Heart right ventricle (tissue), 16 donors: Measurements from ENCODE around the gene CLIC4. TPM values are rescaled to one million over a fixed set of nuclear protein-coding genes. Genes with fewer than 3 reads are reported as not detected.
"Not testable (repeated sequence)": the region's sequence is repeated elsewhere in the genome, so short reads cannot be mapped to it uniquely, and the experiment has no call there.

Experiments
- ATAC-seq, 8 donors: fragments of 200-7000 bp; cut with Tn5 transposase; one replicate each; pipeline ENCODE4 v1.9.1; 2020; ENCODE audit warnings: mild to moderate bottlenecking in 8 of 8, moderate library complexity in 8 of 8, moderate number of reproducible peaks in 1 of 8
- DNase-seq, 2 donors: peaks; one replicate each; pipeline ENCODE4 v3.0.0-alpha.2; 2020
- H3K27ac ChIP-seq, 10 donors: fragments of 200-600 bp; sonication (generic) in 2 of 10; one replicate each; pipeline versions ENCODE4 v1.5.0 to v1.8.0; 2020 to 2022; ENCODE audit warnings: mild to moderate bottlenecking in 3 of 10
- H3K27me3 ChIP-seq, 7 donors: fragments of 200-600 bp; one replicate each; pipeline ENCODE4 v1.8.0; 2021 to 2022; ENCODE audit warnings: mild to moderate bottlenecking in 2 of 7
- H3K36me3 ChIP-seq, 9 donors: fragments of 200-600 bp; sonication (generic) in 1 of 9; one replicate each; pipeline versions ENCODE4 v1.5.0 to v1.8.0; 2020 to 2022; ENCODE audit warnings: mild to moderate bottlenecking in 2 of 9
- H3K4me1 ChIP-seq, 9 donors: fragments of 200-600 bp; sonication (generic) in 1 of 9; one replicate each; pipeline versions ENCODE4 v1.5.0 to v1.8.0; 2020 to 2022; ENCODE audit warnings: mild to moderate bottlenecking in 4 of 9
- H3K4me3 ChIP-seq, 10 donors: fragments of 200-600 bp; sonication (generic) in 2 of 10; one replicate each; pipeline versions ENCODE4 v1.5.0 to v1.8.0; 2020 to 2022; ENCODE audit warnings: mild to moderate bottlenecking in 7 of 10, moderate library complexity in 2 of 10
- H3K9me3 ChIP-seq, 11 donors: fragments of 200-600 bp in 10 of 11; sonication (generic) in 2 of 11; one replicate each; pipeline versions ENCODE4 v1.5.0 to v1.8.0; 2013 to 2022; ENCODE audit warnings: mild to moderate bottlenecking in 2 of 11, control low read depth in 1 of 11, moderate library complexity in 1 of 11
- CTCF ChIP-seq, 9 donors: fragments of 200-600 bp; sonication (generic) in 2 of 9; IDR thresholded peaks; one replicate each; pipeline versions ENCODE4 v1.5.0 to v1.8.0; 2021 to 2022; ENCODE audit warnings: antibody characterized with exemption in 9 of 9, mild to moderate bottlenecking in 5 of 9, moderate library complexity in 1 of 9
- whole genome bisulfite sequencing, 2 donors: extraction: QIAGEN DNeasy Blood & Tissue Kit; methylation state at CpG; one replicate each; pipeline ENCODE4 v1.1.7; 2013; ENCODE audit warnings: inconsistent platforms in 1 of 2; 5-methylcytosine and 5-hydroxymethylcytosine counted together
- intact Hi-C, 10 donors: fragments of 100-400 bp; cut with DNase I; formaldehyde crosslinking; loops; one replicate each; pipeline versions ENCODE4 v1.11.1 to v1.14.2; 2022
- polyA plus RNA-seq, 2 donors: library from polyadenylated mRNA; stranded (reverse); fragments of 200-250 nt; gene quantifications; one replicate each; pipeline ENCODE4 v1.2.3, GENCODE V29; 2013
- total RNA-seq, 10 donors: library from RNA; stranded (reverse); fragmentation: NEBNext Ultra II Directional in 3 of 10; extraction: Animal tissue kit (Norgen Biotek cat#: 25700) in 3 of 10; gene quantifications; one replicate each; pipeline versions ENCODE4 v1.2.1 to v1.2.4, GENCODE V29; 2021 to 2023
- donor health status: Arrhythmogenic right ventricular cardiomyopathy.
- donor health status: ischemic (EF 13 %, LVEDD 7.1; RV severe dilation, severe dysfunction).
- donor health status: healthy with polysubstance abuse.
- donor health status: DM: no; HTN: yes; CAD: no.
- donor health status: DM: no; HTN: no; CAD: no.
- donor health status: ischemic (EF 25% LVEDD 6.9; RV normal size, moderate dysfunction).
- donor health status: ischemic (EF 25% LVEDD 5.7; RV mildly dilated, moderate dysfunction).
- donor health status: healthy.
- donor health status: DM: yes; HTN: yes; CAD: no.
- donor health status: Ischemic cardiomyopathy.
- donor health status: ischemic (EF 35%, LVEDD 5.7; RV mildly dilated, moderate dysfunction).
- donor health status: nonischemic (EF 11% LVEDD 7.7; RV severe dilation, severe dysfunction).
- donor health status: DM: yes; HTN: yes; CAD: no.
- donor health status: PGD.
- donor health status: ischemic (EF 29% LVEDD 5.4; RV normal size, mild dysfunction).
- donor health status: nonischemic (EF 23%, LVEDD 6.1; RV moderate dilation, normal function).

Gene CLIC4
- total and polyA plus RNA-seq, 12 donors: 90.8 to 511 (median 336) TPM

GRCh38 chr1:24705260-24706073 lies 39.8 kb upstream of the CLIC4 start:
- peak overlapping the region; percentile 70 to 92 (median 83) for H3K27ac ChIP-seq
- 22 to 27% methylated on average over 18 of the region's 18 CpGs for WGBS, 2 donors
- peaks cover 5 to 47% (median 30%) of the 10 kb centered on the region in 9 donors for H3K4me1 ChIP-seq
- DNase-seq (peak; percentile 84 to 89), ATAC-seq (peak; percentile 94 to 99 (median 97))
- H3K9me3 ChIP-seq: no peaks in the 10 kb centered on the region
- H3K27me3 ChIP-seq: no peaks in the 10 kb centered on the region
- intact Hi-C loops: no loop called here
- no peaks in the 10 kb centered on the region for H3K36me3 ChIP-seq
- TF ChIP-seq CTCF (IDR thresholded peaks at IDR 0.05): peak in 1 of 9 donors; percentile 19
- peak overlapping the region in 7 of 10 donors; percentile 12 to 31 (median 22) for H3K4me3 ChIP-seq

DNA sequence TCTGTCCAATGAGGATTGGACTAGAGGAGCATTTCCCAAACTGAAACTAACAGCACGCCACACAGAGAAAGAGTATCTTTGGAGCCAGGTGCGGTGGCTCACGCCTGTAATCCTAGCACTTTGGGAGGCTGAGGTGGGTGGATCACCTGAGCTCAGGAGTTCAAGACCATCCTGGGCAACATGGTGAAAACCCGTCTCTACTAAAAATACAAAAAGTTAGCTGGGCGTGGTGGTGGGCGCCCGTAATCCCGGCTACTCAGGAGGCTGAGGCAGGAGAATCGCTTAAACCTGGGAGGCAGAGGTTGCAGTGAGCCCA lies 39.2 kb upstream of the CLIC4 start:
- peak overlapping the region in 2 of 10 donors; percentile 22 to 30 for H3K4me3 ChIP-seq
- 96 to 98% methylated on average over 9 of the region's 9 CpGs for WGBS, 2 donors
- H3K27ac ChIP-seq: peak overlapping the region; percentile 16 to 92 (median 83)

GRCh38 chr1:24707687-24708086 lies 37.6 kb upstream of the CLIC4 start:
- H3K27me3 ChIP-seq: no peaks in the 10 kb centered on the region
- H3K4me1 ChIP-seq: peaks cover 5 to 51% (median 23%) of the 10 kb centered on the region in 9 donors
- ATAC-seq (no peak), DNase-seq (no peak)
- TF ChIP-seq CTCF (IDR thresholded peaks at IDR 0.05): no peak
- no peak overlapping the region for H3K27ac ChIP-seq
- WGBS, 2 donors: 42 to 72% methylated on average over 3 to 4 of the region's 4 CpGs
- H3K4me3 ChIP-seq: no peak overlapping the region
- intact Hi-C loops: no loop called here
- H3K9me3 ChIP-seq: no peaks in the 10 kb centered on the region
- H3K36me3 ChIP-seq: no peaks in the 10 kb centered on the region

More for the DNA sequence above, 39.2 kb upstream of the CLIC4 start:
- H3K27me3 ChIP-seq, H3K9me3 ChIP-seq, DNase-seq, ATAC-seq, H3K36me3 ChIP-seq, intact Hi-C loops: not testable (repeated sequence)
- H3K4me1 ChIP-seq: peaks cover 5 to 51% (median 30%) of the 10 kb centered on the region in 9 donors

GRCh38 chr1:24708938-24709337 lies 36.3 kb upstream of the CLIC4 start:
- intact Hi-C loops: no loop called here

More at GRCh38 chr1:24708938-24709337, 36.3 kb upstream of the CLIC4 start:
- H3K4me3 ChIP-seq: no peak overlapping the region
- no peaks in the 10 kb centered on the region for H3K9me3 ChIP-seq
- WGBS, 2 donors: 73 to 84% methylated on average over 4 of the region's 4 CpGs
- DNase-seq: no peak
- no peaks in the 10 kb centered on the region for H3K27me3 ChIP-seq
- H3K4me1 ChIP-seq: peaks cover 5 to 51% (median 19%) of the 10 kb centered on the region in 9 donors
- no peak for TF ChIP-seq CTCF (IDR thresholded peaks at IDR 0.05)
- peak overlapping the region in 1 of 10 donors; percentile 23 for H3K27ac ChIP-seq
- no peak for ATAC-seq
- no peaks in the 10 kb centered on the region for H3K36me3 ChIP-seq
